ENCODE results near the gene IGF2. TPM values are rescaled to one million over a fixed set of nuclear protein-coding genes. Genes with fewer than 3 reads are reported as not detected.

The IGF2 gene
- total and polyA plus RNA-seq, 2 of the 8 experiments (the other 6 are each of a cell fraction or from before 2014, with no cell fraction given) = 0.74 to 1.5 TPM

DNA sequence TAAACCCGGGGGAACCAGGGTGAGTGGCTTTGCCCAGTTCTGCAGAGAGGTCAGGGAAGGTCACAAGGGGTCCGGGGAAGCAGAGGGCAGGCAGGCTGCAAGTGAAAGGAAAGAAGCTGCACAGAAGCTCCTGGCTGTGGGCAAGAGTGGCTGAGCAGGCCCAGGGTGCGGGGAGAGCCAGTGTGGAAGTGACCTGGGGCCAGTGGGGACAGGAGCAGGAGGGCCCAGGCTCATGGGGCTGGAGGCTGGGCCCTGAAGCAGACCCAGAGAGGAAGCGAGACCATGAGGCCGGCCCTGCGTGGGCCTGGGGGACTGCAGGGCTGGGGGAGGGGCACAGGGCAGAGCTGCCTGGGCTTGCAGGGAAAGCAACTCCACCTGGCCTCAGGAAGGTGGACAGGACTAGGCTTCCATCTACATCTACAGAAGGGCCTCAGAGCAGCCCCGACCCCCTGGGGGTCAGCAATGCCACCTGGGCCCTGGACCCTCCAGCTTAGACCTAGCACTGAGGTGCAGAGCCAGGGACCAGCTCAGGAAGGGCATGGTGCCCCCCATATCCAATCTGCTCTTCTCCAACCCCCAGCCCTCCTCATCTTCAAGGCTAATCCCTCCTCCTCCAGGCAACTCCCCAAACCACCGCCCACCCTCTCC is 11.6 kb downstream of the IGF2 start:
- Histone ChIP-seq H3K23ac (ENCODE audit: insufficient read length) (no peak overlapping the region), H3K4ac (replicated peaks; ENCODE audit: insufficient read length, low read depth, low read length) (no peak overlapping the region), H3K79me1 (ENCODE audit: low read depth, low read length) (no peaks in the 10 kb centered on the region), H3K23me2 (ENCODE audit: low read depth, low read length) (peaks cover 22% of the 10 kb centered on the region; the same call in 1 of the 2 replicates), H3K4me2 (ENCODE audit: insufficient read depth in 1 of 2, low read depth in 2 of 2, low read length in 2 of 2) (no peak overlapping the region), H2BK12ac (ENCODE audit: low read depth, low read length) (no peak overlapping the region), H2AK5ac (ENCODE audit: low read depth, low read length) (no peak overlapping the region), H2AFZ (ENCODE audit: low read length) (no peak overlapping the region), H3K4me3 (ENCODE audit: extremely low read depth in 1 of 4, insufficient read depth in 2 of 4, low read depth in 3 of 4, low read length in 4 of 4) (no peak overlapping the region), H3K4me1 (replicated peaks in 1 of 4; ENCODE audit: control insufficient read depth in 3 of 4, insufficient read depth in 4 of 4, low read length in 3 of 4) (no peaks in the 10 kb centered on the region; a peak in 1 of 7 replicates), H3K79me2 (ENCODE audit: control insufficient read depth in 1 of 2, insufficient read depth in 2 of 2, low read length in 2 of 2) (no peaks in the 10 kb centered on the region), H2BK120ac (replicated peaks; ENCODE audit: low read depth, low read length) (no peak overlapping the region), H4K20me1 (replicated peaks in 1 of 2; ENCODE audit: control insufficient read depth in 1 of 2, insufficient read depth in 2 of 2, low read length in 2 of 2) (peaks cover 0 to 8% of the 10 kb centered on the region in 2 experiments), H2BK5ac (ENCODE audit: low read depth, low read length) (no peak overlapping the region), H3K18ac (ENCODE audit: extremely low read depth, low read length) (no peak overlapping the region; the same call in 1 of the 2 replicates), H3K36me3 (ENCODE audit: control insufficient read depth in 2 of 4, insufficient read depth in 4 of 4, low read length in 3 of 4) (no peaks in the 10 kb centered on the region), H3K9me3 (ENCODE audit: insufficient read depth in 2 of 2, low read depth in 1 of 2, low read length in 1 of 2) (no peaks in the 10 kb centered on the region; a peak in 1 of 4 replicates), H3K27me3 (replicated peaks in 1 of 4; ENCODE audit: control insufficient read depth in 3 of 4, extremely low read depth in 1 of 4, insufficient read depth in 3 of 4, low read length in 3 of 4) (peaks cover 0 to 5% (median 0%) of the 10 kb centered on the region in 4 experiments; a peak in 2 of 7 replicates), H3K9ac (replicated peaks in 1 of 4; ENCODE audit: extremely low read depth in 1 of 4, low read depth in 3 of 4, low read length in 3 of 4) (no peak overlapping the region), H2BK20ac (ENCODE audit: low read length) (no peak overlapping the region), H4K5ac (ENCODE audit: insufficient read length, low read depth, low read length) (no peak overlapping the region), H3K56ac (replicated peaks; ENCODE audit: insufficient read length, low read depth, low read length) (no peak overlapping the region), H4K91ac (replicated peaks; ENCODE audit: insufficient read length, low read length) (no peak overlapping the region), H2BK15ac (ENCODE audit: low read length) (no peak overlapping the region), H3K14ac (ENCODE audit: insufficient read length) (no peak overlapping the region), H3K27ac (ENCODE audit: low read depth, low read length) (no peak overlapping the region), H4K8ac (ENCODE audit: extremely low read depth, insufficient read depth, low read length) (no peak overlapping the region; the same call in 1 of the 2 replicates)
- CTCF ChIA-PET (ENCODE audit: partially characterized antibody) = interaction anchor here (0.9 to 1.6 kb wide), 3 partner anchors 12 to 294 kb away, joined by 3 to 5 read pairs (median 4); partner anchors contain the start of gene SYT8
- FAIRE-seq (no peak), DNase-seq (ENCODE audit: low read depth in 1 of 2, low spot score in 2 of 2) (no peak)
- POLR2A ChIA-PET (ENCODE audit: partially characterized antibody) = interaction anchor here (0.6 to 1.0 kb wide), 2 partner anchors 9 to 1035 kb away, joined by 3 read pairs; no protein-coding TSS in a partner anchor
- WGBS, 2 experiments (ENCODE audit: extremely low coverage in 1 of 2, insufficient coverage in 1 of 2, insufficient read length in 1 of 2, insufficient replicate concordance in 2 of 2, low coverage in 1 of 2, low lambda C conversion rate in 2 of 2, missing lambda C conversion rate in 1 of 2) = 87% methylated on average over 8 of the region's 8 CpGs; no CpG with 5 or more reads in 1 of the 2 experiments
- TF ChIP-seq TAF7 (optimal IDR thresholded peaks at IDR 0.05; ENCODE audit: borderline replicate concordance, low read depth, low read length) = no peak
- TF ChIP-seq, protein P1, sequence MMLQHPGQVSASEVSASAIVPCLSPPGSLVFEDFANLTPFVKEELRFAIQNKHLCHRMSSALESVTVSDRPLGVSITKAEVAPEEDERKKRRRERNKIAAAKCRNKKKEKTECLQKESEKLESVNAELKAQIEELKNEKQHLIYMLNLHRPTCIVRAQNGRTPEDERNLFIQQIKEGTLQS (IDR thresholded peaks at IDR 0.05; ENCODE audit: insufficient read depth, low read depth, low read length) = no peak
- TF ChIP-seq POLR2AphosphoS5 (IDR thresholded peaks at IDR 0.05; ENCODE audit: low read depth, low read length) = no peak
- TF ChIP-seq KDM4A (IDR thresholded peaks at IDR 0.05; ENCODE audit: low read depth, low read length, severe bottlenecking) = no peak
- TF ChIP-seq SIRT6 (IDR thresholded peaks at IDR 0.05; ENCODE audit: low read length) = no peak
- no peak for TF ChIP-seq EGR1 (IDR thresholded peaks at IDR 0.05; ENCODE audit: borderline replicate concordance, low read depth, low read length)
- TF ChIP-seq MAFK (IDR thresholded peaks at IDR 0.05; ENCODE audit: low read depth, low read length) = no peak
- TF ChIP-seq TAF1 (IDR thresholded peaks at IDR 0.05; ENCODE audit: low read depth, low read length) = no peak
- TF ChIP-seq RXRA (IDR thresholded peaks at IDR 0.05; ENCODE audit: insufficient read depth, low read depth, low read length) = no peak
- TF ChIP-seq, protein P2, sequence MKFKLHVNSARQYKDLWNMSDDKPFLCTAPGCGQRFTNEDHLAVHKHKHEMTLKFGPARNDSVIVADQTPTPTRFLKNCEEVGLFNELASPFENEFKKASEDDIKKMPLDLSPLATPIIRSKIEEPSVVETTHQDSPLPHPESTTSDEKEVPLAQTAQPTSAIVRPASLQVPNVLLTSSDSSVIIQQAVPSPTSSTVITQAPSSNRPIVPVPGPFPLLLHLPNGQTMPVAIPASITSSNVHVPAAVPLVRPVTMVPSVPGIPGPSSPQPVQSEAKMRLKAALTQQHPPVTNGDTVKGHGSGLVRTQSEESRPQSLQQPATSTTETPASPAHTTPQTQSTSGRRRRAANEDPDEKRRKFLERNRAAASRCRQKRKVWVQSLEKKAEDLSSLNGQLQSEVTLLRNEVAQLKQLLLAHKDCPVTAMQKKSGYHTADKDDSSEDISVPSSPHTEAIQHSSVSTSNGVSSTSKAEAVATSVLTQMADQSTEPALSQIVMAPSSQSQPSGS (IDR thresholded peaks at IDR 0.05; ENCODE audit: low read length) = no peak
- TF ChIP-seq GTF2F1 (IDR thresholded peaks at IDR 0.05; ENCODE audit: borderline replicate concordance, low read depth, low read length) = no peak

Measured in H1 (cell line).